C4-2B (cell line): ENCODE results near the gene IGFL2.
"Not testable (repeated sequence)": the region's sequence is repeated elsewhere in the genome, so short reads cannot be mapped to it uniquely, and the experiment has no call there.

Source experiments
- H3K27ac ChIP-seq: fragments of 450-650 bp; 2 replicates; pipeline ENCODE4 v1.5.1; 2017
- CTCF ChIP-seq: fragments of 450-650 bp; conservative IDR thresholded peaks from 2 replicates; pipeline ENCODE4 v1.5.1; 2017; ENCODE audit warnings: mild to moderate bottlenecking
- ZFX ChIP-seq: fragments of 450-650 bp; IDR thresholded peaks from 2 replicates; pipeline ENCODE4 v1.6.1; 2017

IGFL2 gene

GRCh38 chr19:46147791-46148288, at the start of gene IGFL2:
Gene IGFL2 (plus strand): TSS chr19:46148238. CDS start chr19:46148279, 41 bp downstream.
- TF ChIP-seq CTCF: no peak
- H3K27ac ChIP-seq: no peak within 1 kb of the TSS

- no peak for TF ChIP-seq CTCF
- no peak for TF ChIP-seq ZFX
Observed at GRCh38 chr19:46100344-46100743, 47.7 kb upstream of the IGFL2 start.

GRCh38 chr19:46101293-46101692, 46.7 kb upstream of the IGFL2 start:
- no peak for TF ChIP-seq CTCF
- TF ChIP-seq ZFX: no peak
- no peak overlapping the region for H3K27ac ChIP-seq

More at GRCh38 chr19:46100344-46100743, 47.7 kb upstream of the IGFL2 start:
- no peak overlapping the region for H3K27ac ChIP-seq

GRCh38 chr19:46102333-46102732, 45.7 kb upstream of the IGFL2 start:
- H3K27ac ChIP-seq: not testable (repeated sequence)

- TF ChIP-seq ZFX (no peak), CTCF (no peak)
- H3K27ac ChIP-seq: no peak overlapping the region
Observed at GRCh38 chr19:46107371-46107770, 40.7 kb upstream of the IGFL2 start.

- no peak overlapping the region for H3K27ac ChIP-seq
- TF ChIP-seq CTCF: no peak
- no peak for TF ChIP-seq ZFX
Observed at GRCh38 chr19:46109876-46110275, 38.2 kb upstream of the IGFL2 start.

- TF ChIP-seq CTCF (no peak), ZFX (no peak)
- no peak overlapping the region for H3K27ac ChIP-seq
Observed at GRCh38 chr19:46111376-46111775, 36.7 kb upstream of the IGFL2 start.

GRCh38 chr19:46112527-46112926, 35.5 kb upstream of the IGFL2 start:
- no peak overlapping the region for H3K27ac ChIP-seq
- TF ChIP-seq CTCF (no peak), ZFX (no peak)
